Lung (tissue), 12 donors: Measurements from ENCODE around the gene KCNJ6. TPM values are rescaled to one million over a fixed set of nuclear protein-coding genes. Genes with fewer than 3 reads are reported as not detected.

Experiments
- ATAC-seq: fragments of 200-7000 bp; cut with Tn5 transposase; one replicate; pipeline ENCODE4 v1.9.1; 2020; ENCODE audit warnings: moderate number of reproducible peaks; ENCODE audit not compliant: insufficient read depth, low FRiP score
- DNase-seq, 3 donors: peaks; one replicate each; pipeline ENCODE4 v3.0.0-alpha.2; 2013 to 2017
- H3K27ac ChIP-seq, 2 donors: one replicate each; pipeline ENCODE4 v1.5.1; 2013; ENCODE audit warnings: mild to moderate bottlenecking in 2 of 2, moderate library complexity in 2 of 2, control low read depth in 1 of 2, inconsistent platforms in 1 of 2, low read depth in 1 of 2, low read length in 1 of 2
- H3K27me3 ChIP-seq, 3 donors: one replicate each; pipeline ENCODE4 v1.5.1; 2013; ENCODE audit warnings: low read length in 2 of 3; ENCODE audit not compliant: control insufficient read depth in 3 of 3, insufficient read depth in 3 of 3
- H3K36me3 ChIP-seq, 4 donors: one replicate each; pipeline ENCODE4 v1.5.1; 2013; ENCODE audit warnings: low read length in 4 of 4, mild to moderate bottlenecking in 1 of 4, moderate library complexity in 1 of 4; ENCODE audit not compliant: control insufficient read depth in 4 of 4, insufficient read depth in 4 of 4
- H3K4me1 ChIP-seq, 5 donors: one replicate each; pipeline ENCODE4 v1.5.1; 2013; ENCODE audit warnings: low read length in 5 of 5, mild to moderate bottlenecking in 2 of 5, moderate library complexity in 1 of 5; ENCODE audit not compliant: control insufficient read depth in 5 of 5, insufficient read depth in 5 of 5
- H3K4me3 ChIP-seq: one replicate; pipeline ENCODE4 v1.5.1; 2013; ENCODE audit warnings: mild to moderate bottlenecking, control low read depth, moderate library complexity
- H3K9ac ChIP-seq, 2 donors: one replicate each; pipeline ENCODE4 v1.5.1; 2013; ENCODE audit warnings: low read length in 2 of 2, control low read depth in 1 of 2; ENCODE audit not compliant: insufficient read depth in 1 of 2
- H3K9me3 ChIP-seq, 4 donors: one replicate each; pipeline ENCODE4 v1.5.1; 2013; ENCODE audit warnings: low read length in 3 of 4, mild to moderate bottlenecking in 1 of 4, moderate library complexity in 1 of 4; ENCODE audit not compliant: control insufficient read depth in 4 of 4, insufficient read depth in 3 of 4
- WGBS, 2 donors: extraction: QIAGEN DNeasy Blood & Tissue Kit; methylation state at CpG; one replicate each; pipeline ENCODE4 v1.1.7; 2013; 5-methylcytosine and 5-hydroxymethylcytosine counted together
- polyA plus RNA-seq, 2 donors: library from polyadenylated mRNA; stranded (reverse); fragments of 200-250 nt; gene quantifications; one replicate each; pipeline ENCODE4 v1.2.1, GENCODE V29; 2013
- total RNA-seq, 2 donors: library from RNA; depleted of rRNA in 1 of 2; stranded (reverse); fragments of >200 nt in 1 of 2; gene quantifications; one replicate each; pipeline ENCODE4 v1.2.1, GENCODE V29; 2014 to 2021
- TF ChIP-seq, protein P1 (sequence below): IDR thresholded peaks from 2 replicates; pipeline ENCODE4 v1.5.1; 2012; ENCODE audit warnings: mild to moderate bottlenecking; ENCODE audit errors: control extremely low read depth, extremely low read depth
- donor health status: control.
- donor health status: control.
- donor health status: Bipolar disorder and iron deficiency.
- donor health status: healthy.
- donor health status: DM: yes; HTN: yes; CAD: no.

The KCNJ6 gene
- total and polyA plus RNA-seq, 4 donors, result 0.01 to 0.31 (median 0.03) TPM

DNA sequence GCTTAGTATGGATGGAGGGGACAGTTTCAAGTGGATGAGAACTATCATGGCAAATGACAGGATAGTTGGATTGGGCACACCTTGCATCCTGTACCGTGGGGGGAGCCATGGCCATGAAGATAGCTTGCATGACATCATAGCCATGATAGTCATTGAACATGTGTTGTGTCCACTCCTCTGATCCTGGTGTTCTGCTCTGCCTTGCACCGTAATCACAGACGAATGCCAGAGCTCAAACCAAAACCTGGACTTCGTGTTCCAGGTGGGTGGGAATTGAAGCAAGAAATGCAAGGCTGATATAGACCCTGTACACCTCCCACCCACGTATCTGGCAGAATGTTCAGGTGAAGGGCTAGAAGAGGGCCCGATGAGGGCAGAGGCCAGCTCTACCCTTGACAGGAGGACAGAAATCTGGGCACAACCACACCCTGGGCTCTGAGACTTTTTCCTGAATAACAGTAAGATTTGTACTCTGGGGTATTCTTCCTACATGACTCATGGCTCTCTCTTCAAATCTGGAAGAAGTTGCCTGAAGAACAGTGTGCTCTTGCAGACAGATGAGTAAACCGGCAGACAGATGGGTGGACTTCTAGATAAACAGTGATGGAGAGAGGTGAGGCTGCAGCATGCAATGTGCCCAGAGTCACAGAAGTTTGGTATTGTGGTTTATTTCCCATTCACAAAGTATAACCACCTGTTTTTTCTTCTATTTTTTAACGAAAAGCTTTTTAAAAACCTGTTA is 45.0 kb downstream of the KCNJ6 start:
- ATAC-seq (no peak), DNase-seq (no peak)
- Histone ChIP-seq H3K27ac (no peak overlapping the region), H3K4me3 (no peak overlapping the region), H3K36me3 (no peaks in the 10 kb centered on the region), H3K9me3 (peaks cover 0 to 2% (median 0%) of the 10 kb centered on the region in 4 donors), H3K9ac (no peak overlapping the region), H3K4me1 (peaks cover 0 to 2% (median 0%) of the 10 kb centered on the region in 5 donors), H3K27me3 (peaks cover 0 to 3% (median 0%) of the 10 kb centered on the region in 3 donors)
- WGBS, 2 donors, result 86 to 92% methylated on average over 8 of the region's 8 CpGs
- TF ChIP-seq, protein P1, sequence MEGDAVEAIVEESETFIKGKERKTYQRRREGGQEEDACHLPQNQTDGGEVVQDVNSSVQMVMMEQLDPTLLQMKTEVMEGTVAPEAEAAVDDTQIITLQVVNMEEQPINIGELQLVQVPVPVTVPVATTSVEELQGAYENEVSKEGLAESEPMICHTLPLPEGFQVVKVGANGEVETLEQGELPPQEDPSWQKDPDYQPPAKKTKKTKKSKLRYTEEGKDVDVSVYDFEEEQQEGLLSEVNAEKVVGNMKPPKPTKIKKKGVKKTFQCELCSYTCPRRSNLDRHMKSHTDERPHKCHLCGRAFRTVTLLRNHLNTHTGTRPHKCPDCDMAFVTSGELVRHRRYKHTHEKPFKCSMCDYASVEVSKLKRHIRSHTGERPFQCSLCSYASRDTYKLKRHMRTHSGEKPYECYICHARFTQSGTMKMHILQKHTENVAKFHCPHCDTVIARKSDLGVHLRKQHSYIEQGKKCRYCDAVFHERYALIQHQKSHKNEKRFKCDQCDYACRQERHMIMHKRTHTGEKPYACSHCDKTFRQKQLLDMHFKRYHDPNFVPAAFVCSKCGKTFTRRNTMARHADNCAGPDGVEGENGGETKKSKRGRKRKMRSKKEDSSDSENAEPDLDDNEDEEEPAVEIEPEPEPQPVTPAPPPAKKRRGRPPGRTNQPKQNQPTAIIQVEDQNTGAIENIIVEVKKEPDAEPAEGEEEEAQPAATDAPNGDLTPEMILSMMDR, result no peak

DNA sequence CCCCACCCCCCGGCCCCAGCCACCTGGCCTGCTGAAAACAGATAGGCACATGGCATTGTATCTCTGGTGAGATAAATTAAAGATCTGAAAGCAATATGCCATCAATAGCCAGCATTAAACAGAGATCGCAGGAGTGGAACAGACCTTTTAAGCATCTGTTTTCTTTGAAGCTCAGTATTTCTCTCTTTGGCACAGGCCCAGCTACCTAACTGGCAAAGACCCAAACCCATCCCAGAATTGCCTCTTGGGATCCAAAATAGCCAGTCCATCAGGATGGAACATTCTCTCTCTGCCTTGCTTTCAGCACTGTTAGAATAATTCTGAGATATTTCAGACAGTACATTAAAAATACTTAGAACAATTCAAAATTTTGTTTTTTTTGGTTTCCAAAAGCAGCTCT is 46.0 kb downstream of the KCNJ6 start:
- no peaks in the 10 kb centered on the region for H3K36me3 ChIP-seq
- peaks cover 0 to 3% (median 0%) of the 10 kb centered on the region in 3 donors for H3K27me3 ChIP-seq
- TF ChIP-seq, protein P1, result no peak
- peaks cover 0 to 2% (median 0%) of the 10 kb centered on the region in 4 donors for H3K9me3 ChIP-seq
- 80 to 83% methylated on average over 2 of the region's 2 CpGs for WGBS, 2 donors
- ATAC-seq, result no peak
- H3K4me3 ChIP-seq, result no peak overlapping the region
- H3K4me1 ChIP-seq, result peaks cover 0 to under 1% (median 0%) of the 10 kb centered on the region in 5 donors
- H3K27ac ChIP-seq, result no peak overlapping the region
- DNase-seq, result no peak
- no peak overlapping the region for H3K9ac ChIP-seq

DNA sequence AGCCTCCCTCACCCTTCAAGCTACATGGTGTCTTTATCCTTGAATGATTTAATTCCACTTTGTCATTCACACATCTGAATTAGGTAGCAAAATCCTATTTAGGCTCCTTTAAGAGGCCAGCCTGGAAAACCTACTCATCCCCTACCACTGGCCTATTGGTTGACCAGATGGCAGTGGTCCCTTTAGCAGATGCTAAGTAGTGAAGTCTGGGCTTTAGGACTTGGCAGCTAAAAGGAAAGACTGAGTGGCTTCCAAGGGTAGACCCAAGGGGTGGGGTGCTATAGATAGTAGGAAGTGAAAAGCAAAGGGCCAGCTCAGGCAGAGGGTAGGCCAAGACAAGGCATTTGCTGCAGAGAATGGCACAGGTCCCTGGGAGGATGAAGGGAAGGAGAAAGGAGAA is 46.6 kb downstream of the KCNJ6 start:
- ATAC-seq, result no peak
- Histone ChIP-seq H3K27ac (no peak overlapping the region), H3K4me3 (no peak overlapping the region), H3K9me3 (peaks cover 0 to 2% (median 0%) of the 10 kb centered on the region in 4 donors), H3K4me1 (no peaks in the 10 kb centered on the region), H3K9ac (no peak overlapping the region), H3K27me3 (peaks cover 0 to 3% (median 0%) of the 10 kb centered on the region in 3 donors), H3K36me3 (no peaks in the 10 kb centered on the region)
- no peak for DNase-seq
- TF ChIP-seq, protein P1, result no peak
